Cardiac muscle cell (in vitro differentiated cells and primary cell): Measurements from ENCODE around the gene SPEG. TPM values are rescaled to one million over a fixed set of nuclear protein-coding genes. Genes with fewer than 3 reads are reported as not detected.

Experiments used
- DNase-seq, 2 donors: peaks; one replicate each; pipeline versions ENCODE4 v3.0.0 to v3.0.0-alpha.2; 2010 to 2017; ENCODE audit warnings: low read depth in 1 of 2, low spot score in 1 of 2
- H3K27ac ChIP-seq: fragments of 200-600 bp; sonication (generic); 2 replicates; pipeline ENCODE4 v1.5.1; 2016
- H3K27me3 ChIP-seq: fragments of 200-600 bp; sonication (generic); 2 replicates; pipeline ENCODE4 v1.6.0; 2016; ENCODE audit warnings: control low read depth
- H3K36me3 ChIP-seq: fragments of 200-600 bp; sonication (generic); 2 replicates; pipeline ENCODE4 v1.5.1; 2016; ENCODE audit warnings: control low read depth
- H3K4me1 ChIP-seq: fragments of 200-600 bp; sonication (generic); 2 replicates; pipeline ENCODE4 v1.8.1; 2017; ENCODE audit warnings: low read depth, mild to moderate bottlenecking, mixed run types
- H3K4me3 ChIP-seq: fragments of 200-600 bp; sonication (generic); 2 replicates; pipeline ENCODE4 v1.5.1; 2016; ENCODE audit warnings: mild to moderate bottlenecking
- H3K9me3 ChIP-seq: fragments of 200-600 bp; sonication (generic); 2 replicates; pipeline ENCODE4 v1.5.1; 2017; ENCODE audit warnings: low read depth, mild to moderate bottlenecking, control low read depth
- polyA plus RNA-seq: library from polyadenylated mRNA; unstranded; fragments of >200 nt; fragmentation: Nextera tagmentation; extraction: Ambion mirVana; gene quantifications from 2 replicates; pipeline ENCODE4 v1.2.1, GENCODE V29; 2016
- total RNA-seq: library from RNA; depleted of rRNA; stranded (reverse); fragments of >200 nt; gene quantifications from 2 replicates; pipeline ENCODE4 v1.2.3, GENCODE V29; 2016
- TF ChIP-seq, protein P1 (sequence below): IDR thresholded peaks from 2 replicates; pipeline ENCODE4 v1.5.1; 2012; ENCODE audit warnings: low read depth, mild to moderate bottlenecking, low read length

SPEG gene
- total and polyA plus RNA-seq, 2 experiments from 2014 or later: 188 to 292 TPM

DNA sequence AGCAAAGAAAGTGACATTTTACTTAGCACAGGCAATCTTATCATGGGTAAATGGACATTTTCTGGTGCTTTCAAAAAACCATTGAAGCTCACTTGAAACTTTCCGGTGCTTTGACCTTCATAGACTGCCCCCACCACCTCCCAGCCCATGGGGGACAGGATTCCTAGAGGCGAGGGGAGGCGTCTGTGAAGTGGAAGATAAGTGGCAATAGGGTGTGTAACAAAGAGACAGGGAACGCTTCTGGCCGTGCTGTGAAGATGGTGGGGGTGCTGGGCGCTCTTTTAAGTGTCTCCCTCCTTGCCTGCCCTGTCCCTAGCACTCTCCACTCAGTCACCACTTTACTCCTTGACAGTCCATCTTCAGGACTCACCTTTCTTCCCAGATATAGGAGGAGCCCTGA, 40.6 kb downstream of the SPEG start:
- peak in 1 of 2 donors; percentile 83 for DNase-seq
- Histone ChIP-seq H3K27me3 (no peaks in the 10 kb centered on the region), H3K4me3 (no peak overlapping the region), H3K36me3 (peaks cover 31% of the 10 kb centered on the region), H3K9me3 (no peaks in the 10 kb centered on the region), H3K27ac (peak overlapping the region; percentile 62), H3K4me1 (peaks cover 31% of the 10 kb centered on the region)
- TF ChIP-seq, protein P1, sequence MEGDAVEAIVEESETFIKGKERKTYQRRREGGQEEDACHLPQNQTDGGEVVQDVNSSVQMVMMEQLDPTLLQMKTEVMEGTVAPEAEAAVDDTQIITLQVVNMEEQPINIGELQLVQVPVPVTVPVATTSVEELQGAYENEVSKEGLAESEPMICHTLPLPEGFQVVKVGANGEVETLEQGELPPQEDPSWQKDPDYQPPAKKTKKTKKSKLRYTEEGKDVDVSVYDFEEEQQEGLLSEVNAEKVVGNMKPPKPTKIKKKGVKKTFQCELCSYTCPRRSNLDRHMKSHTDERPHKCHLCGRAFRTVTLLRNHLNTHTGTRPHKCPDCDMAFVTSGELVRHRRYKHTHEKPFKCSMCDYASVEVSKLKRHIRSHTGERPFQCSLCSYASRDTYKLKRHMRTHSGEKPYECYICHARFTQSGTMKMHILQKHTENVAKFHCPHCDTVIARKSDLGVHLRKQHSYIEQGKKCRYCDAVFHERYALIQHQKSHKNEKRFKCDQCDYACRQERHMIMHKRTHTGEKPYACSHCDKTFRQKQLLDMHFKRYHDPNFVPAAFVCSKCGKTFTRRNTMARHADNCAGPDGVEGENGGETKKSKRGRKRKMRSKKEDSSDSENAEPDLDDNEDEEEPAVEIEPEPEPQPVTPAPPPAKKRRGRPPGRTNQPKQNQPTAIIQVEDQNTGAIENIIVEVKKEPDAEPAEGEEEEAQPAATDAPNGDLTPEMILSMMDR: no peak

DNA sequence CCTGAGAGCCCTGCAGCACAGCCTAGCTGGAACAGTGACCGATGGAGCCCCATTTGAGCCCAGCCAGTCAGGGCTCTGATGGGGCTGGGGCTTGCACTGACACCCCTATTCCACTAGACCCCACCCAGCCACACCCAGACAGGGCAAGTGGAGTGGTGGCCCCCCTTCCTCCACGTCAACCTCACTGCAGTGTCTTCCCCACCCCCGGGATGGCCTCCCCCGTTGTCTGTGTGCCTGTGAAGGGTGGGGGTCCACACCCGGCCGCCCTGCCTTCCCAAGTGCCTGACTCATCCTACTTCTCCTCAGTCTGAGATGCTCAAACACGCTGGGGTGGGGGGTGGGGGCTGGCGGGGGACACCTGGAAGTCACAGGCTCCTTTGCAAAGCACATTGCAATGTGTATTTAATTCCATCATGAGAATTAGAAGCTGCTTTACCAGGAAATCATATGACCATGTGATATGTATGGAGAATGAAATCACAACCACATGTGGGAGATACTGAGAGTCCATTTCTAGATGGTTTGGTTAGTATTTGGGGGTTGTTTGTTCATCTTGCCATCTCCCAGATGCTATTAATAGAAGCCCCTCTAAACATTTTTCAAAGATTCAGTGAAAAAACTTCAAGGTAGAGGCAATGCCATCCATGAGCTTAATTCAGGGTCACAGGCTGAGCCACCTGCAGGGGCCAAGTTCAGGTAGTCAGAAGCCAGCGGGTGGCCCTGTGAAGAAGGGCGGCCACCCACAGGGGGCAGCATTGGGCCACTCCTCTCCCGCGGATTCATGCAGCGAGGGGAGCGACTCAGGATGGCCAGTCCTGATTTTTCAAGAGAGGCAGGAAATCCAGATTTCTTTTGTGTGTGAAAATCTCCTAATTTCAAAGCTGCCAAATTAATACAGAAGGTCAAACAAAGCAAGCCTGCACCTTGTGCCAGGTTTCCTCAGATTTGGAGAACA, 41.3 kb downstream of the SPEG start:
- H3K4me1 ChIP-seq: peaks cover 24% of the 10 kb centered on the region
- no peak overlapping the region for H3K4me3 ChIP-seq
- peaks cover 33% of the 10 kb centered on the region for H3K36me3 ChIP-seq
- TF ChIP-seq, protein P1: peak; percentile 95
- no peaks in the 10 kb centered on the region for H3K27me3 ChIP-seq
- H3K9me3 ChIP-seq: no peaks in the 10 kb centered on the region
- H3K27ac ChIP-seq: peak overlapping the region; percentile 62
- peak; percentile 72 to 87 for DNase-seq

DNA sequence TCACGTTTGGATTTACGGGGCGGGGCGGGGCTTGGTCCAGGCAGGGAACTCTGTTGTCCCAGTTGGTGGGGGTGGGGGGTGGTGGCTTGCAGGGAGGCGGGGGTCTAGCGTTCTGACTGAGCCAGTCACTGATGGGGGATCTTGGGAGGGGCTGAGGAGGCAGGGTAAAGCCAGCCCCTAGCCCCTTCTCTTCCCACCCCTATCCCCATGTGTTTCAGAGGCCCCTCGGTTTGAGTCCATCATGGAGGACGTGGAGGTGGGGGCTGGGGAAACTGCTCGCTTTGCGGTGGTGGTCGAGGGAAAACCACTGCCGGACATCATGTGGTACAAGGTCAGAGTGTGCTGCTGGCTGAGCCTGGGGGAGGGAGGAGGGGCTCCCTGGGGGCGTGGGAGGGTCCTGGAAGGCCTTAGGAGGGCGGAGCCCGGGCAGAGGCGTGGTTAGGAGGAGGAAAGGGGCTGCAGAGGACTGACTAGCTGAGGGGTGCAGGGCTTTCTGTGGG, 42.1 kb downstream of the SPEG start:
- Histone ChIP-seq H3K9me3 (no peaks in the 10 kb centered on the region), H3K4me1 (peaks cover 24% of the 10 kb centered on the region), H3K27me3 (no peaks in the 10 kb centered on the region), H3K27ac (peak overlapping the region; percentile 9), H3K36me3 (peaks cover 40% of the 10 kb centered on the region), H3K4me3 (no peak overlapping the region)
- peak in 1 of 2 donors; percentile 79 for DNase-seq
- TF ChIP-seq, protein P1: no peak

DNA sequence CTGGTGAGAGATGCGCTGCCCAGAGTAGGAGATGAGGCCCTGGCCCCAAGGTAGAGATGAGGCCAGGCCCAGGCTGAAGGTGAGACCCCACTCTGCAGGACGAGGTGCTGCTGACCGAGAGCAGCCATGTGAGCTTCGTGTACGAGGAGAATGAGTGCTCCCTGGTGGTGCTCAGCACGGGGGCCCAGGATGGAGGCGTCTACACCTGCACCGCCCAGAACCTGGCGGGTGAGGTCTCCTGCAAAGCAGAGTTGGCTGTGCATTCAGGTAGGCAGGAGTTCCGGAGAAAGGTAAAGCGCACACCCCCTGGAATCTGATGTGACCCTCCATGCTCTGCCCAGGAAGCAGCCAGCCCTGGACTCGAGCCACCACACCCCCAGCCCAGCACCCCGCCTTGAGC, 42.5 kb downstream of the SPEG start:
- no peak for DNase-seq
- Histone ChIP-seq H3K27me3 (no peaks in the 10 kb centered on the region), H3K9me3 (no peaks in the 10 kb centered on the region), H3K36me3 (peaks cover 43% of the 10 kb centered on the region), H3K4me3 (no peak overlapping the region), H3K27ac (no peak overlapping the region), H3K4me1 (peaks cover 24% of the 10 kb centered on the region)
- TF ChIP-seq, protein P1: no peak

DNA sequence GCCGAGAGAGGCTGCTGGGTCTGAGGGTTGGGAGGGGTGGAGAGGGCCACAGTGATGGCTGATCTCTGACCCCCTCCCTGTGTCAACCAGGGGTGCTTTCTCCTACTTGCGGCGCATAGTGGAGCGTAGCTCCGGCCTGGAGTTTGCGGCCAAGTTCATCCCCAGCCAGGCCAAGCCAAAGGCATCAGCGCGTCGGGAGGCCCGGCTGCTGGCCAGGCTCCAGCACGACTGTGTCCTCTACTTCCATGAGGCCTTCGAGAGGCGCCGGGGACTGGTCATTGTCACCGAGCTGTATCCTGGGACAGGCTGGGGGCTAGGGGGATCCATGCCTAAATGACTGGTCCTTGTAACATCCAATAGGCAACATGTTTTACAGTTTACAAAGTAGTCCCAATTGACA, 43.2 kb downstream of the SPEG start:
- Histone ChIP-seq H3K9me3 (no peaks in the 10 kb centered on the region), H3K27ac (no peak overlapping the region), H3K36me3 (peaks cover 43% of the 10 kb centered on the region), H3K27me3 (no peaks in the 10 kb centered on the region), H3K4me1 (peaks cover 24% of the 10 kb centered on the region), H3K4me3 (no peak overlapping the region)
- TF ChIP-seq, protein P1: no peak
- DNase-seq: no peak
